A549 treated with AZD2906 at 1 μM for 4 hours (cell line): ENCODE measurements around the gene HOXD12. TPM values are rescaled to one million over a fixed set of nuclear protein-coding genes. Genes with fewer than 3 reads are reported as not detected.

Source experiments
- total RNA-seq: library from RNA; stranded (reverse); fragments of 200-300 nt; extraction: Qiagen RNA extraction; gene quantifications from 5 replicates; pipeline ENCODE4 v1.2.3, GENCODE V29; 2022

HOXD12 gene
- not detected in 5 replicates for total RNA-seq

GRCh38 chr2:176099728-176100546 lies at the start of gene HOXD12:
Gene HOXD12 (plus strand): TSS chr2:176099795. CDS start chr2:176099802, 7 bp downstream.

GRCh38 chr2:176083796-176084261 lies 15.8 kb upstream of the HOXD12 start, which contains the start of gene EVX2:
Gene EVX2 (minus strand): TSS chr2:176083962. CDS start chr2:176083776, 186 bp downstream.

GRCh38 chr2:176092270-176093144 lies 7.1 kb upstream of the HOXD12 start, which contains the start of gene HOXD13:
Gene HOXD13 (plus strand): TSS chr2:176092721. CDS start chr2:176092891, 170 bp downstream.

GRCh38 chr2:176106581-176107539 lies 7.3 kb downstream of the HOXD12 start, which contains the start of gene HOXD11:
Gene HOXD11 (plus strand): TSS chr2:176107280. CDS start chr2:176107356, 76 bp downstream.

GRCh38 chr2:176115883-176116813 lies 16.6 kb downstream of the HOXD12 start, which contains the start of gene HOXD10:
Gene HOXD10 (plus strand): TSS chr2:176116778. CDS start chr2:176116834, 56 bp downstream.

GRCh38 chr2:176122683-176123410 lies 23.3 kb downstream of the HOXD12 start, which contains the start of gene HOXD9:
Gene HOXD9 (plus strand): TSS chr2:176122719. CDS start chr2:176122769, 50 bp downstream.

GRCh38 chr2:176128982-176129796 lies 29.6 kb downstream of the HOXD12 start, which contains the start of gene HOXD8:
Gene HOXD8 (plus strand): TSS chr2:176129705. CDS start chr2:176130367, 662 bp downstream.

GRCh38 chr2:176151442-176152287 lies 52.1 kb downstream of the HOXD12 start, which contains the start of gene HOXD4:
Gene HOXD4 (plus strand): TSS chr2:176151550. CDS start chr2:176151634, 84 bp downstream.

Other genes with a start within 250 kb of the HOXD12 start
- gene LNPK, start 97.5 kb upstream of the HOXD12 start, total RNA-seq: 10.8 to 15.0 TPM (median 12.9 TPM) in 5 replicates
- 0.01 TPM in 1 of 5 replicates, not detected in the others for gene EVX2, start 15.8 kb upstream of the HOXD12 start, total RNA-seq
- 0.07 to 0.27 TPM (median 0.18 TPM) in 5 replicates for gene HOXD13, start 7.1 kb upstream of the HOXD12 start, total RNA-seq
- gene HOXD11, start 7.5 kb downstream of the HOXD12 start, total RNA-seq: 5.2 to 6.9 TPM (median 6.5 TPM) in 5 replicates
- 4.4 to 5.7 TPM (median 5.2 TPM) in 5 replicates for gene HOXD10, start 17.0 kb downstream of the HOXD12 start, total RNA-seq
- gene HOXD9, start 22.9 kb downstream of the HOXD12 start, total RNA-seq: 0.83 to 1.6 TPM (median 1.2 TPM) in 5 replicates
- 5.0 to 6.2 TPM (median 5.3 TPM) in 5 replicates for gene HOXD8, start 29.9 kb downstream of the HOXD12 start, total RNA-seq
- gene HOXD4, start 51.8 kb downstream of the HOXD12 start, total RNA-seq: 0.15 to 0.52 TPM (median 0.38 TPM) in 5 replicates
- gene HOXD3, start 57.5 kb downstream of the HOXD12 start, total RNA-seq: 0.06 to 0.16 TPM (median 0.09 TPM) in 5 replicates
- 0.08 to 0.27 TPM (median 0.26 TPM) in 5 replicates for gene HOXD1, start 88.9 kb downstream of the HOXD12 start, total RNA-seq
- gene MTX2, start 169.6 kb downstream of the HOXD12 start, total RNA-seq: 38.4 to 40.7 TPM (median 40.0 TPM) in 5 replicates